K562 (cell line): ENCODE results near the gene WDR45. TPM values are rescaled to one million over a fixed set of nuclear protein-coding genes. Genes with fewer than 3 reads are reported as not detected.

Experiments used
- CBX5 ChIP-seq: IDR thresholded peaks from 2 replicates; pipeline ENCODE4 v1.6.1; 2014; ENCODE audit warnings: low read depth, borderline replicate concordance
- CBX8 ChIP-seq: fragments of 200-600 bp; sonication (generic); IDR thresholded peaks from 2 replicates; pipeline ENCODE4 v1.6.1; 2012; ENCODE audit warnings: borderline replicate concordance, mixed run types, low read depth, mild to moderate bottlenecking, moderate library complexity, mixed read lengths, low read length, control low read depth, inconsistent platforms; ENCODE audit not compliant: poor library complexity, severe bottlenecking; ENCODE audit errors: extremely low read depth
- CEBPG ChIP-seq, 3 experiments: fragments of 200-800 bp in 1 of 3; sonication (Bioruptor generic) in 1 of 3; sonication (generic) in 1 of 3; formaldehyde crosslinking in 1 of 3; IDR thresholded peaks in 2 of 3; conservative IDR thresholded peaks in 1 of 3; 2 replicates each; pipeline versions ENCODE4 v1.6.1 to v1.8.0; 2016 to 2022; ENCODE audit warnings: missing compliant biosample characterization in 2 of 3, missing genetic modification characterization in 2 of 3, mild to moderate bottlenecking in 1 of 3, missing genetic modification reagents in 1 of 3
- CXXC5 ChIP-seq: fragments of 250-450 bp; sonication (Bioruptor Pico); IDR thresholded peaks from 2 replicates; pipeline ENCODE4 v1.8.0; 2022; ENCODE audit warnings: inconsistent platforms, mild to moderate bottlenecking, moderate library complexity
- DLX4 ChIP-seq: fragments of 250-450 bp; sonication (Bioruptor Pico); IDR thresholded peaks from 2 replicates; pipeline ENCODE4 v1.6.1; 2021; ENCODE audit warnings: mild to moderate bottlenecking
- DNMT1 ChIP-seq: fragments of 450-650 bp; IDR thresholded peaks from 2 replicates; pipeline ENCODE4 v1.6.1; 2016; ENCODE audit warnings: antibody characterized with exemption, mild to moderate bottlenecking
- JUND ChIP-seq, 2 experiments: IDR thresholded peaks; 2 replicates in 1 of 2; 3 replicates in 1 of 2; pipeline ENCODE4 v1.6.1; 2011; ENCODE audit warnings: borderline replicate concordance in 2 of 2, low read depth in 2 of 2, low read length in 2 of 2, improper control_type of control experiment in 1 of 2, missing biosample characterization in 1 of 2, missing genetic modification characterization in 1 of 2, missing genetic modification reagents in 1 of 2
- NBN ChIP-seq: fragments of 450-650 bp; IDR thresholded peaks from 2 replicates; pipeline ENCODE4 v1.6.1; 2016; ENCODE audit warnings: low read depth, mild to moderate bottlenecking
- NCOR1 ChIP-seq: fragments of 450-650 bp; IDR thresholded peaks from 2 replicates; pipeline ENCODE4 v1.6.1; 2016; ENCODE audit warnings: mild to moderate bottlenecking, moderate library complexity
- RBM25 ChIP-seq: fragments of 200-400 bp; formaldehyde crosslinking; IDR thresholded peaks from 2 replicates; pipeline ENCODE4 v1.6.1; 2018; ENCODE audit warnings: low read length, low read depth, moderate library complexity; ENCODE audit not compliant: severe bottlenecking
- ZBTB7A ChIP-seq: IDR thresholded peaks from 2 replicates; pipeline ENCODE4 v1.6.1; 2011; ENCODE audit warnings: low read depth, mild to moderate bottlenecking, low read length, moderate library complexity, borderline replicate concordance; ENCODE audit not compliant: control insufficient read depth
- ZNF445 ChIP-seq: fragments of 250-450 bp; sonication (Bioruptor Pico); IDR thresholded peaks from 2 replicates; pipeline ENCODE4 v1.4.0; 2020; ENCODE audit warnings: low read depth, mild to moderate bottlenecking, moderate library complexity
- ZNF79 ChIP-seq: fragments of 250-450 bp; sonication (Bioruptor Pico); IDR thresholded peaks from 2 replicates; pipeline ENCODE4 v1.4.0; 2020; ENCODE audit warnings: low read depth, mild to moderate bottlenecking, moderate library complexity
- polyA plus RNA-seq, 8 experiments: library from polyadenylated mRNA; depleted of rRNA in 4 of 8; stranded (reverse) in 5 of 8; unstranded in 3 of 8; fragments of >200 nt; fragmentation: Nextera tagmentation in 2 of 8; fragmentation: Illumina TruSeq in 1 of 8; extraction: Ambion mirVana in 2 of 8; extraction: Trizol in 1 of 8; gene quantifications; 2 replicates each; pipeline versions ENCODE4 v1.2.1 to v1.2.3, GENCODE V29; 2011 to 2014; ENCODE audit warnings: inconsistent platforms in 1 of 8, missing spikeins in 1 of 8
- total RNA-seq, 7 experiments: library from RNA; depleted of rRNA in 6 of 7; stranded (reverse); fragments of >200 nt in 6 of 7; fragmentation: Illumina TruSeq in 2 of 7; extraction: Trizol in 2 of 7; gene quantifications; 2 replicates each; pipeline versions ENCODE4 v1.2.1 to v1.2.3, GENCODE V29; 2011 to 2021; ENCODE audit warnings: low replicate concordance in 1 of 7
- TF ChIP-seq, protein P1 (sequence below): fragments of 150-350 bp; conservative IDR thresholded peaks from 2 replicates; pipeline ENCODE4 v1.6.1; 2014; ENCODE audit warnings: low read length
- TF ChIP-seq, protein P2 (sequence below), 3 experiments: IDR thresholded peaks in 2 of 3; conservative IDR thresholded peaks in 1 of 3; 2 replicates each; pipeline ENCODE4 v1.5.1; 2011 to 2012; ENCODE audit warnings: low read length in 3 of 3, mild to moderate bottlenecking in 3 of 3, control low read depth in 2 of 3, improper control_type of control experiment in 1 of 3, inconsistent platforms in 1 of 3, low read depth in 1 of 3, mixed read lengths in 1 of 3, moderate library complexity in 1 of 3; ENCODE audit not compliant: insufficient read depth in 2 of 3

WDR45 gene
- total and polyA plus RNA-seq, 9 of the 15 experiments (the other 6 are each of a cell fraction or from before 2014, with no cell fraction given) = 19.4 to 136 (median 59.7) TPM

- TF ChIP-seq, protein P1, sequence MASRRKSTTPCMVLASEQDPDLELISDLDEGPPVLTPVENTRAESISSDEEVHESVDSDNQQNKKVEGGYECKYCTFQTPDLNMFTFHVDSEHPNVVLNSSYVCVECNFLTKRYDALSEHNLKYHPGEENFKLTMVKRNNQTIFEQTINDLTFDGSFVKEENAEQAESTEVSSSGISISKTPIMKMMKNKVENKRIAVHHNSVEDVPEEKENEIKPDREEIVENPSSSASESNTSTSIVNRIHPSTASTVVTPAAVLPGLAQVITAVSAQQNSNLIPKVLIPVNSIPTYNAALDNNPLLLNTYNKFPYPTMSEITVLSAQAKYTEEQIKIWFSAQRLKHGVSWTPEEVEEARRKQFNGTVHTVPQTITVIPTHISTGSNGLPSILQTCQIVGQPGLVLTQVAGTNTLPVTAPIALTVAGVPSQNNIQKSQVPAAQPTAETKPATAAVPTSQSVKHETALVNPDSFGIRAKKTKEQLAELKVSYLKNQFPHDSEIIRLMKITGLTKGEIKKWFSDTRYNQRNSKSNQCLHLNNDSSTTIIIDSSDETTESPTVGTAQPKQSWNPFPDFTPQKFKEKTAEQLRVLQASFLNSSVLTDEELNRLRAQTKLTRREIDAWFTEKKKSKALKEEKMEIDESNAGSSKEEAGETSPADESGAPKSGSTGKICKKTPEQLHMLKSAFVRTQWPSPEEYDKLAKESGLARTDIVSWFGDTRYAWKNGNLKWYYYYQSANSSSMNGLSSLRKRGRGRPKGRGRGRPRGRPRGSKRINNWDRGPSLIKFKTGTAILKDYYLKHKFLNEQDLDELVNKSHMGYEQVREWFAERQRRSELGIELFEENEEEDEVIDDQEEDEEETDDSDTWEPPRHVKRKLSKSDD = no peak
- TF ChIP-seq CEBPG (CRISPR knock-in tag; IDR thresholded peaks at IDR 0.05) (no peak), CEBPG (tag; conservative IDR thresholded peaks at IDR 0.05 in 1 of 2, IDR thresholded peaks at IDR 0.05 in 1 of 2) (peak; percentile 35 to 42; a peak in 1 of 4 replicates), ZNF445 (CRISPR knock-in tag) (no peak), NCOR1 (no peak), CBX8 (no peak), CBX5 (no peak), RBM25 (no peak), DNMT1 (no peak), ZNF79 (CRISPR knock-in tag) (no peak), DLX4 (CRISPR knock-in tag) (no peak), JUND (IDR thresholded peaks at IDR 0.05; ENCODE audit: borderline replicate concordance, low read depth, low read length) (peak; percentile 12; the same call in 1 of the 2 replicates), JUND (tag; IDR thresholded peaks at IDR 0.05; ENCODE audit: borderline replicate concordance, low read depth, low read length) (peak; percentile 47; the same call in 1 of the 3 replicates), ZBTB7A (no peak), NBN (peak; percentile 23; the same call in 1 of the 2 replicates), CXXC5 (CRISPR knock-in tag) (no peak)
- TF ChIP-seq, protein P2, sequence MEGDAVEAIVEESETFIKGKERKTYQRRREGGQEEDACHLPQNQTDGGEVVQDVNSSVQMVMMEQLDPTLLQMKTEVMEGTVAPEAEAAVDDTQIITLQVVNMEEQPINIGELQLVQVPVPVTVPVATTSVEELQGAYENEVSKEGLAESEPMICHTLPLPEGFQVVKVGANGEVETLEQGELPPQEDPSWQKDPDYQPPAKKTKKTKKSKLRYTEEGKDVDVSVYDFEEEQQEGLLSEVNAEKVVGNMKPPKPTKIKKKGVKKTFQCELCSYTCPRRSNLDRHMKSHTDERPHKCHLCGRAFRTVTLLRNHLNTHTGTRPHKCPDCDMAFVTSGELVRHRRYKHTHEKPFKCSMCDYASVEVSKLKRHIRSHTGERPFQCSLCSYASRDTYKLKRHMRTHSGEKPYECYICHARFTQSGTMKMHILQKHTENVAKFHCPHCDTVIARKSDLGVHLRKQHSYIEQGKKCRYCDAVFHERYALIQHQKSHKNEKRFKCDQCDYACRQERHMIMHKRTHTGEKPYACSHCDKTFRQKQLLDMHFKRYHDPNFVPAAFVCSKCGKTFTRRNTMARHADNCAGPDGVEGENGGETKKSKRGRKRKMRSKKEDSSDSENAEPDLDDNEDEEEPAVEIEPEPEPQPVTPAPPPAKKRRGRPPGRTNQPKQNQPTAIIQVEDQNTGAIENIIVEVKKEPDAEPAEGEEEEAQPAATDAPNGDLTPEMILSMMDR (IDR thresholded peaks at IDR 0.05 in 2 of 3, conservative IDR thresholded peaks at IDR 0.05 in 1 of 3; ENCODE audit: insufficient read depth in 2 of 3, low read depth in 1 of 3, low read length in 3 of 3) = no peak
Measured at GRCh38 chrX:49041744-49042580, 37.7 kb downstream of the WDR45 start (continued).
